GM12874 (cell line): ENCODE data around the gene TM4SF4.
A peak's percentile ranks its signal among the peaks of the same experiment; 100 is the strongest.

Experiments
- TF ChIP-seq, protein P1 (sequence below): IDR thresholded peaks from 2 replicates; pipeline ENCODE4 v1.5.1; 2011; ENCODE audit warnings: low read depth, mild to moderate bottlenecking, control low read depth, low read length, moderate library complexity; ENCODE audit not compliant: insufficient read depth

TM4SF4 gene

GRCh38 chr3:149494022-149494758 lies 19.7 kb downstream of the TM4SF4 start:
- TF ChIP-seq, protein P1, sequence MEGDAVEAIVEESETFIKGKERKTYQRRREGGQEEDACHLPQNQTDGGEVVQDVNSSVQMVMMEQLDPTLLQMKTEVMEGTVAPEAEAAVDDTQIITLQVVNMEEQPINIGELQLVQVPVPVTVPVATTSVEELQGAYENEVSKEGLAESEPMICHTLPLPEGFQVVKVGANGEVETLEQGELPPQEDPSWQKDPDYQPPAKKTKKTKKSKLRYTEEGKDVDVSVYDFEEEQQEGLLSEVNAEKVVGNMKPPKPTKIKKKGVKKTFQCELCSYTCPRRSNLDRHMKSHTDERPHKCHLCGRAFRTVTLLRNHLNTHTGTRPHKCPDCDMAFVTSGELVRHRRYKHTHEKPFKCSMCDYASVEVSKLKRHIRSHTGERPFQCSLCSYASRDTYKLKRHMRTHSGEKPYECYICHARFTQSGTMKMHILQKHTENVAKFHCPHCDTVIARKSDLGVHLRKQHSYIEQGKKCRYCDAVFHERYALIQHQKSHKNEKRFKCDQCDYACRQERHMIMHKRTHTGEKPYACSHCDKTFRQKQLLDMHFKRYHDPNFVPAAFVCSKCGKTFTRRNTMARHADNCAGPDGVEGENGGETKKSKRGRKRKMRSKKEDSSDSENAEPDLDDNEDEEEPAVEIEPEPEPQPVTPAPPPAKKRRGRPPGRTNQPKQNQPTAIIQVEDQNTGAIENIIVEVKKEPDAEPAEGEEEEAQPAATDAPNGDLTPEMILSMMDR: peak; percentile 79

DNA sequence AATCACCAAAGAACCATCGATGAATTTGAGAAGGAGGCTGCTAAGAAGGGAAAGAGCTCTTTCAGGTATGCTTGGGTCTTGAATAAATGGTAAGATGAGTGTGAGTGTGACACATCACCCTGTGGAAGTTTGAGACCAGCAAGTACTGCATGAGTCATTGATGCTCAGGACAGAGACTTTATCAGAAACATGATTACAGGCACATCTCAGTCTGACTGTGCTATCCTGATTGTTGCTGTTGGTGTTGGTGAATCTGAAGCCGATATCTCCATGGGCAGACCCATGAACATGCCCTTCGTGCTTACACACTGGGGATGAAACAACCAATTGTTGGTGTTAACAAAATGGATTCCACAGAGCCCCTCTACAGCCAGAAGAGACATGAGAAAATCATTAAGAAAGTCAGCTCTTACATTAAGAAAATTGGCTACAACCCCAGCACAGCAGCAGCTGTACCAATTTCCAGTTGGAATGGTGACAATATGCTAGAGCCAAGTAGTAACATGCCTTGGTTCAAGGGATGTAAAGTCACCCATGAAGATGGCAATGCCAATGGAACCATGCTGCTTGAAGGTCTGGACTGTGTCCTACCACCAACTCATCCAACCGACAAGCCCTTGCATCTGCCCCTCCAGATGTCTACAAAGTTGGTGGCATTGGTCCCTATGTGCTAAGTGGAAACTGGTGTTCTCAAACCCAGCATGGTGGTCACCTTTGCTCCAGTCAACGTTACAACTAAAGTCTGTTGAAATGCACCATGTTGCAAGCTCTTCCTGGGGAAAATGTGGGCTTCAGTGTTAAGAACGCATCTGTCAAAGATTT lies 20.5 kb downstream of the TM4SF4 start:
- TF ChIP-seq, protein P1: no peak

- TF ChIP-seq, protein P1: no peak
These were observed 21.2 kb downstream of the TM4SF4 start for GRCh38 chr3:149495581-149496125.

- TF ChIP-seq, protein P1: no peak
These were observed 22.4 kb downstream of the TM4SF4 start for GRCh38 chr3:149496891-149497290.

DNA sequence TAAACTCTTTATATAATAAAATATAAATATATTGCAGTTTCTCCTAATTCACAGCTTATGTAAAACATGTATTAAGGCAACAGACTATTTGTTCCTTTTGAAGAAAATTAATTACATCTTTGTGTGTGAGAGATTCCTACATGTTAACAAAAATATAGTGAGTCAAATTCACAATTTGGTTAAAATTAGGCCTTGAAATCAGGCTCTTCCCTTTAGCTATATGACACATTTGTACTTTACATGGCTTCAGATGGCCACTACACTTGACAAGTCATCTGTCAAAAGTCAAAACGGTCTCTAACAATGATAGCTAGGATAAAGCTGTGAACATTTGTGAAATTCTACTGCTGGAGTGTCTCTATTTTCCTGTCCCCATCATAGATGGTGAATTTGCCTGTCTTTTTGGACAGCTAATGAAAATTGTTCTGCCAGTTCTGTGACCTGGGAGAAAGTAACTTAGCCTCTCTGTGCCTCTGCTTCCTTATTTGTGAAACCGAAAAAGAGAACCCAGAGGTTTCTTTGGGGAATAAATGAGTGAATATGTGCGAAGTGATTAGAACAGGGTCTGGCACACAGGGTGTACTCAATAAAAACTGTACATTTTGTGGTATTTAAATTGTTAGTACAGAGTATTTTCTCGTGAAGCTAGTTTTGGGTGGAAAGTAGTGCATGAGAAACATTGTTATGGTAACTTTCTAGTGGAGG lies 23.6 kb downstream of the TM4SF4 start:
- TF ChIP-seq, protein P1: no peak

- TF ChIP-seq, protein P1: no peak
These were observed 27.0 kb downstream of the TM4SF4 start for GRCh38 chr3:149501524-149501923.

GRCh38 chr3:149502438-149502837 lies 27.9 kb downstream of the TM4SF4 start:
- TF ChIP-seq, protein P1: no peak
